Epithelial cell of esophagus (primary cell): ENCODE results near the gene TNFAIP2.

Source experiments
- DNase-seq: peaks from one replicate; pipeline ENCODE4 v3.0.0; 2010; ENCODE audit warnings: low read depth
- H3K4me3 ChIP-seq: 2 replicates; pipeline ENCODE4 v1.5.1; 2011; ENCODE audit warnings: mild to moderate bottlenecking, low read length, control low read depth
- CTCF ChIP-seq: IDR thresholded peaks from 2 replicates; pipeline ENCODE4 v1.5.1; 2011; ENCODE audit warnings: low read depth, mild to moderate bottlenecking, low read length, control low read depth, inconsistent platforms; ENCODE audit not compliant: insufficient read depth; ENCODE audit errors: missing control alignments

The TNFAIP2 gene

GRCh38 chr14:103089386-103090335 is 33.6 kb upstream of the TNFAIP2 start:
- no peak for DNase-seq
- H3K4me3 ChIP-seq, result no peak overlapping the region
- no peak for TF ChIP-seq CTCF

GRCh38 chr14:103090481-103091020 is 32.7 kb upstream of the TNFAIP2 start:
- no peak for TF ChIP-seq CTCF
- no peak for DNase-seq
- H3K4me3 ChIP-seq, result no peak overlapping the region

- TF ChIP-seq CTCF, result peak; percentile 17
- DNase-seq, result peak; percentile 18
- no peak overlapping the region for H3K4me3 ChIP-seq
These were observed 32.0 kb upstream of the TNFAIP2 start for GRCh38 chr14:103091041-103091882.

- DNase-seq, result no peak
- no peak overlapping the region for H3K4me3 ChIP-seq
- no peak for TF ChIP-seq CTCF
These were observed 31.4 kb upstream of the TNFAIP2 start for GRCh38 chr14:103091883-103092222.

GRCh38 chr14:103093856-103094405 is 29.3 kb upstream of the TNFAIP2 start:
- peak; percentile 15 for DNase-seq
- no peak for TF ChIP-seq CTCF
- no peak overlapping the region for H3K4me3 ChIP-seq

GRCh38 chr14:103094406-103095209 is 28.7 kb upstream of the TNFAIP2 start, which contains the start of gene EXOC3L4:
TSS of gene EXOC3L4 (plus strand) at chr14:103094725. CDS start at chr14:103100220, 5,495 bp downstream.
- H3K4me3 ChIP-seq, result no peak within 1 kb of the TSS
- DNase-seq, result no peak

More at GRCh38 chr14:103094406-103095209, 28.7 kb upstream of the TNFAIP2 start, which contains the start of gene EXOC3L4:
- no peak for TF ChIP-seq CTCF
